Activated CD8-positive, alpha-beta memory T cell treated with anti-CD3 and anti-CD28 coated beads, Interleukin-2, amount 10 ng/mL, durations not matched to agents 7 days and 5 days (primary cell): ENCODE results near the gene SDK1. TPM values are rescaled to one million over a fixed set of nuclear protein-coding genes. Genes with fewer than 3 reads are reported as not detected.

Source experiments
- ATAC-seq: fragments of 150-1000 bp; cut with Tn5 transposase; one replicate; pipeline ENCODE4 v1.10.0; 2021; ENCODE audit warnings: moderate library complexity
- CTCF ChIA-PET: fragments of 350-600 bp; sonication (Branson Sonifier 250); formaldehyde crosslinking; loops from one replicate; lab custom pipeline; 2021; ENCODE audit warnings: antibody characterized with exemption; lab: Charles Lee
- DNase-seq: peaks from one replicate; pipeline ENCODE4 v3.0.0-alpha.2; 2020
- H3K27ac Mint-ChIP-seq: one replicate; pipeline ENCODE4 v1.8.0; 2021; ENCODE audit warnings: mild to moderate bottlenecking, mixed read lengths
- H3K27me3 Mint-ChIP-seq: one replicate; pipeline ENCODE4 v1.8.0; 2021; ENCODE audit warnings: mixed read lengths
- H3K36me3 Mint-ChIP-seq: one replicate; pipeline ENCODE4 v1.8.0; 2021; ENCODE audit warnings: mild to moderate bottlenecking, mixed read lengths
- H3K4me1 Mint-ChIP-seq: one replicate; pipeline ENCODE4 v1.8.0; 2021; ENCODE audit warnings: mixed read lengths
- H3K4me3 Mint-ChIP-seq: one replicate; pipeline ENCODE4 v1.8.0; 2021; ENCODE audit warnings: mild to moderate bottlenecking, moderate library complexity, mixed read lengths
- H3K9me3 Mint-ChIP-seq: one replicate; pipeline ENCODE4 v1.8.0; 2022; ENCODE audit warnings: low read depth, mixed read lengths
- total RNA-seq, 2 experiments: library from RNA; stranded (reverse); gene quantifications; one replicate each; pipeline ENCODE4 v1.2.3, GENCODE V29; 2021

Gene SDK1
- total RNA-seq, 2 experiments from 2014 or later, result 0.05 to 0.06 TPM

- ATAC-seq (no peak), DNase-seq (no peak)
- Mint-ChIP-seq H3K9me3 (peaks cover 4% of the 10 kb centered on the region), H3K4me3 (no peak overlapping the region), H3K4me1 (no peaks in the 10 kb centered on the region), H3K36me3 (no peaks in the 10 kb centered on the region), H3K27me3 (peaks cover 24% of the 10 kb centered on the region), H3K27ac (no peak overlapping the region)
- CTCF ChIA-PET, result no interaction called here
These were observed 142.7 kb downstream of the SDK1 start for GRCh38 chr7:3443716-3444115.

- peaks cover 4% of the 10 kb centered on the region for H3K9me3 Mint-ChIP-seq
- no peaks in the 10 kb centered on the region for H3K4me1 Mint-ChIP-seq
- H3K27me3 Mint-ChIP-seq, result peaks cover 21% of the 10 kb centered on the region
- no peak for DNase-seq
- no peaks in the 10 kb centered on the region for H3K36me3 Mint-ChIP-seq
- no peak overlapping the region for H3K4me3 Mint-ChIP-seq
- CTCF ChIA-PET, result no interaction called here
- H3K27ac Mint-ChIP-seq, result no peak overlapping the region
- no peak for ATAC-seq
These were observed 145.7 kb downstream of the SDK1 start for GRCh38 chr7:3446786-3447185.

GRCh38 chr7:3451701-3452100, 150.6 kb downstream of the SDK1 start:
- no peak for ATAC-seq
- Mint-ChIP-seq H3K36me3 (no peaks in the 10 kb centered on the region), H3K27me3 (peaks cover 22% of the 10 kb centered on the region)

GRCh38 chr7:3453398-3453797, 152.3 kb downstream of the SDK1 start:
- no peak overlapping the region for H3K4me3 Mint-ChIP-seq
- no peaks in the 10 kb centered on the region for H3K4me1 Mint-ChIP-seq
- DNase-seq (no peak), ATAC-seq (no peak)
- no peaks in the 10 kb centered on the region for H3K36me3 Mint-ChIP-seq
- peaks cover 23% of the 10 kb centered on the region for H3K27me3 Mint-ChIP-seq
- H3K9me3 Mint-ChIP-seq, result no peaks in the 10 kb centered on the region
- CTCF ChIA-PET, result no interaction called here
- H3K27ac Mint-ChIP-seq, result no peak overlapping the region

More at GRCh38 chr7:3451701-3452100, 150.6 kb downstream of the SDK1 start:
- no peak overlapping the region for H3K4me3 Mint-ChIP-seq
- H3K9me3 Mint-ChIP-seq, result no peaks in the 10 kb centered on the region
- no peak overlapping the region for H3K27ac Mint-ChIP-seq
- H3K4me1 Mint-ChIP-seq, result no peaks in the 10 kb centered on the region
- no peak for DNase-seq
- CTCF ChIA-PET, result no interaction called here

- CTCF ChIA-PET, result no interaction called here
- DNase-seq (no peak), ATAC-seq (no peak)
- H3K36me3 Mint-ChIP-seq, result peaks cover 1% of the 10 kb centered on the region
- H3K4me1 Mint-ChIP-seq, result peaks cover 2% of the 10 kb centered on the region
- H3K27me3 Mint-ChIP-seq, result peaks cover 19% of the 10 kb centered on the region
- H3K4me3 Mint-ChIP-seq, result no peak overlapping the region
- H3K9me3 Mint-ChIP-seq, result no peaks in the 10 kb centered on the region
- H3K27ac Mint-ChIP-seq, result no peak overlapping the region
These were observed 154.9 kb downstream of the SDK1 start for GRCh38 chr7:3455806-3456595.

GRCh38 chr7:3459111-3459510, 158.1 kb downstream of the SDK1 start:
- CTCF ChIA-PET, result no interaction called here

GRCh38 chr7:3461923-3462322, 160.9 kb downstream of the SDK1 start:
- ATAC-seq (peak; percentile 99), DNase-seq (peak; percentile 85)
- CTCF ChIA-PET, result interaction anchor here (0.6 to 1.0 kb wide), 2 partner anchors 102 to 971 kb away, joined by 3 read pairs; no protein-coding TSS in a partner anchor
- Mint-ChIP-seq H3K9me3 (no peaks in the 10 kb centered on the region), H3K4me3 (peak overlapping the region; percentile 27), H3K36me3 (peaks cover 3% of the 10 kb centered on the region), H3K4me1 (peaks cover 23% of the 10 kb centered on the region), H3K27ac (peak overlapping the region; percentile 74), H3K27me3 (no peaks in the 10 kb centered on the region)

More at GRCh38 chr7:3459111-3459510, 158.1 kb downstream of the SDK1 start:
- ATAC-seq (no peak), DNase-seq (no peak)
- Mint-ChIP-seq H3K27me3 (peaks cover 9% of the 10 kb centered on the region), H3K27ac (no peak overlapping the region), H3K36me3 (peaks cover 3% of the 10 kb centered on the region), H3K4me3 (no peak overlapping the region), H3K9me3 (no peaks in the 10 kb centered on the region), H3K4me1 (peaks cover 23% of the 10 kb centered on the region)

- no peak for ATAC-seq
- Mint-ChIP-seq H3K9me3 (no peaks in the 10 kb centered on the region), H3K4me3 (no peak overlapping the region), H3K27me3 (no peaks in the 10 kb centered on the region), H3K27ac (no peak overlapping the region), H3K36me3 (peaks cover 3% of the 10 kb centered on the region), H3K4me1 (peaks cover 23% of the 10 kb centered on the region)
- no peak for DNase-seq
- CTCF ChIA-PET, result no interaction called here
These were observed 162.6 kb downstream of the SDK1 start for GRCh38 chr7:3463696-3464095.

GRCh38 chr7:3464900-3465622, 164.0 kb downstream of the SDK1 start:
- CTCF ChIA-PET, result interaction anchor here (0.6 kb wide), 1 partner anchor 92 kb away, joined by 3 read pairs; no protein-coding TSS in a partner anchor
- Mint-ChIP-seq H3K9me3 (no peaks in the 10 kb centered on the region), H3K4me3 (no peak overlapping the region), H3K27ac (peak overlapping the region; percentile 22), H3K4me1 (peaks cover 23% of the 10 kb centered on the region), H3K36me3 (peaks cover 2% of the 10 kb centered on the region), H3K27me3 (no peaks in the 10 kb centered on the region)
- ATAC-seq, result no peak
- DNase-seq, result no peak

- DNase-seq (no peak), ATAC-seq (no peak)
- Mint-ChIP-seq H3K27ac (no peak overlapping the region), H3K27me3 (no peaks in the 10 kb centered on the region), H3K4me3 (no peak overlapping the region), H3K9me3 (no peaks in the 10 kb centered on the region), H3K4me1 (peaks cover 19% of the 10 kb centered on the region), H3K36me3 (peaks cover 2% of the 10 kb centered on the region)
- CTCF ChIA-PET, result no interaction called here
These were observed 165.2 kb downstream of the SDK1 start for GRCh38 chr7:3466261-3466660.

GRCh38 chr7:3469641-3470040, 168.6 kb downstream of the SDK1 start:
- Mint-ChIP-seq H3K27me3 (peaks cover 2% of the 10 kb centered on the region), H3K9me3 (no peaks in the 10 kb centered on the region), H3K4me1 (no peaks in the 10 kb centered on the region), H3K4me3 (no peak overlapping the region), H3K27ac (no peak overlapping the region), H3K36me3 (no peaks in the 10 kb centered on the region)
- CTCF ChIA-PET, result no interaction called here
- DNase-seq (no peak), ATAC-seq (no peak)

- CTCF ChIA-PET, result no interaction called here
- Mint-ChIP-seq H3K27me3 (peaks cover 4% of the 10 kb centered on the region), H3K27ac (no peak overlapping the region), H3K4me1 (no peaks in the 10 kb centered on the region), H3K9me3 (no peaks in the 10 kb centered on the region), H3K4me3 (no peak overlapping the region), H3K36me3 (no peaks in the 10 kb centered on the region)
- ATAC-seq (no peak), DNase-seq (no peak)
These were observed 179.1 kb downstream of the SDK1 start for GRCh38 chr7:3480197-3480596.

GRCh38 chr7:3481435-3481834, 180.4 kb downstream of the SDK1 start:
- DNase-seq, result no peak
- H3K4me1 Mint-ChIP-seq, result no peaks in the 10 kb centered on the region
- H3K4me3 Mint-ChIP-seq, result no peak overlapping the region
- ATAC-seq, result no peak
- no peaks in the 10 kb centered on the region for H3K9me3 Mint-ChIP-seq
- CTCF ChIA-PET, result no interaction called here
- H3K36me3 Mint-ChIP-seq, result no peaks in the 10 kb centered on the region
- H3K27ac Mint-ChIP-seq, result no peak overlapping the region
- peaks cover 9% of the 10 kb centered on the region for H3K27me3 Mint-ChIP-seq
